Pons (tissue), 1 donor: ENCODE results near the gene OR12D1.
"Not testable (repeated sequence)": the region's sequence is repeated elsewhere in the genome, so short reads cannot be mapped to it uniquely, and the experiment has no call there.

Source experiments
- DNase-seq: peaks from one replicate; pipeline ENCODE4 v3.0.0-alpha.2; 2016; ENCODE audit warnings: low spot score

Gene OR12D1

DNA sequence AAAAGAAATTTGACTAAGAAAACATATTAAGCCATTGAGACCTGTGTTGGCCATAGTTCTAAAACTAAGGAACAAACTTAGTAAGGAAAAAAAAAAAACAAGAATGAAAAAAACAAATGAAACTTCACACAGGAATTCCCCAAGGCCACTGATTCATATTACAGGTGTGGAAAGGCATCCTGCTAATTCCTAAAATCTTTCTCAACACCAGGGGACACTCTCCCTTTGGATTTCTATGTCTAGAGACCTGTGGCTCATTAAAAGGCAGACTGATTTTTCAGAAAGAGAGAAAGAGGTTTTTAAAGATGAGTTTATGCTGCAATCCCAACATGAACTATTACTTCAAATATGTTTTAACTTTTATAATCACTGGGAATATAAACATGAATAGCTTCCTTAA lies at the start of gene OR12D1:
Gene OR12D1 (plus strand): TSS at position 341 of the 400 bp plus-strand sequence.
- no peak for DNase-seq

DNA sequence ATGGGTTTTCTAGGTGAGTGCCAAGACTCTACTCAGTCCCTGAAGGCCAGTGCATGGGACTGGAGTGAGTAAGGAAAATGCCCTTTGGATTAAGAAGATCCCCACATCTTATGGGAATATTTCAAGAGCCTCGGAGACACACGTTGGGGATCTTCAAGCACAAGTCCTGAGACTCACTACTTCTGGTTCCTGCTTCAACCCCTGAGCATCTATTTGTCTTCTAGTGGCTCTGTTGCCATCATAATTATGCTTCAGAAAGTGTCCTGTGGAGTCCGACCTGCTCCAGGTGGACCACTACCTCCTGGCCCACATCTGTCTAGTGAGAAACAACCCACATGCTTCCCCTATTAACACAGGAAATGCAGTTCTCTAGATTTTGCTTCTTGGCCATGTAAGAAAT lies 46.0 kb upstream of the OR12D1 start, which contains the start of gene OR5V1:
Gene OR5V1 (minus strand): TSS at position 101 of the 400 bp plus-strand sequence. CDS start 12,670 bp downstream, outside the sequence.
- DNase-seq = no peak

DNA sequence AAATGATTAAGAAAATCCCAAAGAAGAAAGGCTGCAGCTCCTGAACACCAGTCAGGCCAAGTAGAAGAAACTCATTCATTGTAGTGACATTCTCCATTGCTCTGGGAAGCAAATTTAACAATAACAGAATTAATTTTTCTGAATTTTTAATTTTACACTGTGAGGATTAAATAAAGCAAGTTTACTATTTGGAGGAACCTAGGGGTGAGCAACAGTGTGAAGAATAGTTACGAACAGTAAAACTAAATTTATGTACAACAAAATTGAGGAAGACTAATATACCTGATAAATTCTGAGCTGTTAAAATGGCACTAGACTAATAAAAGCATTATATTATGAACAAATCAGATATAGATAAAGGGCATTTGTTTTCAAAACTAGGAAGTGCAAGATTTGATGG lies 39.5 kb upstream of the OR12D1 start, which contains the start of gene OR12D3:
Gene OR12D3 (minus strand): TSS at position 101 of the 400 bp plus-strand sequence. CDS start 4 bp downstream, at position 97.
- DNase-seq = no peak

DNA sequence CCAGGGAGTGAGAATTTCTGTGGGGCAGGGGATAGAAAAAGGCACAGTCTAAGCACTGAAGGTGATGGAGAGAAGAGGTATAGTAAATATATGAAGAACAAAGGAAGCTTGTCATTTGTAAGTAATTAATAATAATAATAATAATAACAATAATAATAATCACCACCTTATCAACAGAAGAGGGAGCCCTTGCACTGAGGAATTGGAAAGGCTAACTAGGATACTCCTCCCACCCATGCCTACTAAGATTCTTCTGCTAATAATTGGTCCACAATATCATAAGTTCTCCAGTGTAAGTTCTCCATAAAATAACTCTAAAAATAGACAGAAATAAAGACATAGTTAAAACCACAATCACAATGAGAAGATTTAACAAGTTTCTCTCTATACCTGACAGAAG lies 38.7 kb upstream of the OR12D1 start:
- no peak for DNase-seq

DNA sequence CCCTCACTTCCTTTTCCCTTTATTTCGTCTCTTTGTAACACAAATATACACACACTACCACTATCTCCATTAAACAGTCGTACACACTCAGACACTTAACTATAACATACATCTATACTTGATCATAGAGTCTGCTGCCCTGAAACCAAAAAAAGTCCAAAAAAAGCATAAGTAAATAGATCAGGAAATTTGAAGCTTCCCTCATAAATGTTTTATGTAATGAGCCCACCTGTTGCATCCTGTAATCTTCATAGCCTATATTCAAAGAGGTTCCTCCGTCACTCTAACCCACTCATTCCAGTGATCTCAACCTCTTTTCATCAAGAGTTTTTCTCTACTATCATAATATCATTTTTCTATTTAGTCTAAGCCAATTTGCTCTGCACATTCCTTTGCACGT lies 26.2 kb upstream of the OR12D1 start:
- DNase-seq = no peak

DNA sequence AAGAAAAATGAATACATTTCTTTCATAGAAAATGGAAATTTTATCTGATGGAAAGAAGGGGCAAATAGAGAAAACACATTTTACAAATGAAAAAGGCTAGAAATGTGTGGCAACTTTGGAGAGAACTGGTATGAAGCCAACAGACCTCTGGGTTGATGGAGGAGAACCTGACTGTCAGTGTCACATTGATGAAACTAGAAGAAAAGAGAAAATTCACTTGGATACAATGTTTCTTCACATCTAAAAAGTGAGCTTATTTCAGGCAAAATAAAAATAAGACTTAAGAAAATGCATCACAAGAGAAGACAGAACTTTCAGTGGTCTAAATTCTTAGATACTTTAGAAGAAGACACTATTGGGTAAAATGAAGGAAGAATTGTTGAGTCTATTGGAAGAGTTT lies 19.4 kb upstream of the OR12D1 start, which contains the start of gene OR12D2:
Gene OR12D2 (plus strand): TSS at position 301 of the 400 bp plus-strand sequence. CDS start 1,069 bp downstream, outside the sequence.
- DNase-seq = no peak

DNA sequence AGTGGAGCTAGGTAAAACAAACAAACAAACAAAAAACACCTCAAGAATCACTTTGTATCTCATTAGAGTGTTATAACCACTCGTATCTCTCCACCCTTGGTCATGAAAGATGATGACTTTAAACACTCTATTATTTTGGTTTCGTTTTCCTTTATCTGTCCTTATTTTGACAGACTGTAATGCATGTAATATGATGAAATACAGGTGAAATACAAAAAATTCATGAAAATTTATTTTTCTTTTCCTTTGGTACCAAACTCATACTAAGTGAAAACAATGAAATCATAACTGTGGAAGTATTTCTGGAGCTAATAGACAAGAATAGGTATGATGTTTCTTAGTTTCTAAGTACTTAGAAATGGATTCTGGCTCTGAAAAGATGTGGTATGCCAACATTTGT lies 15.2 kb upstream of the OR12D1 start:
- DNase-seq = no peak

DNA sequence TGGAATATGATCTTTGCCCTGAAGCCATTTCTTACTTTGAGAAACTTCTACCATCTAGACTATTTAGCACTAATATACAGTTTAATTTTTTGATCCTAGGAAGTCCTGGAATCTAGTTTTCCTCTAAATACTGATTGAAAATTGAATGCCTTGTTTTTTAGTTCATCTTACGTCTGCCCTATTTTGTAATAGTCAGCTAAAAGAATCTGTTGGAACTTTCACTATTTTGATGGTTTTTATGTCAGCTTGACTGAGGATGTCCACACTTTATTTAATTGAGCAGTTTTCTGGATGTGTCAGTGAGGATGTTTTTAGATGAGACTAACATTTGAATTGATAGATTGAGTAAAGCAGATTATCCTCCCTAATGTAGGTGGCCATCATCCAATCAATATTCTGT lies 10.9 kb upstream of the OR12D1 start:
- no peak for DNase-seq

DNA sequence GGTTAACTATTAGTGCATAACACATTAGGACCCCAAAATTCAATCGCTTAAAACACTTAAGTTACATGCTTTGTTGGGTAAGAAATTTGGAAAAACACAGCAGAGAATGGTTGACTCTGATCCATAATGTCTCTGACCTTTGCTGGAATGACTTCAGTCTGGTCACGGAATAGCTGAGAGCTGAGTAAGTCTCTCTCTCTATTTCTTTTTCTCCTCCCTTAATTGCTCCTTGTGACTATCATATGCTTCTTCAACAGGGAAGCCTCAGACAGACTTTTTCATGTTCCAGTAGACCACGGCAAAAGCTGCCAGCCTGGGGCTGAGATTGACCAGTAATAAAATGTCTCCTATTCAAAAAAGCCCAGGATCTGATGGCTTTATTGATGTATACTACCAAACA lies 4.8 kb downstream of the OR12D1 start:
- DNase-seq = no peak

DNA sequence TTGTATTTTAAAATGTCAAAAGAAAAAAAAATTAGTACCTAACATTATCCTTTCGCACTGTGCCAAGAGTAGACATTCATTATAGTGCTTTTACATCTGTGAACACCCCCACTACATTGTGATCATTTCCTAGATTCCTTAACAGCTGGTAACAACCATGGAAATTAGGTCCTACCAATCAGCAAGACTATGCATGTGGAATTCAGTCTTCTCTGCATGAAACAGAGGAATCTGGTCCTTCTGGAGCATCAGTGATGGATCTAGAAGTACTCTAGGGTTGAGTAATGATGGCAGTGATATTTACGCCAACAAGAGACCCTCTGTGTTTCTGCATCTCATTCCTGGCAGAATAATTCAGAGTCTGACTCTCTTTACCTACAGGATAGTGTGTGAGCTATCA lies 9.4 kb downstream of the OR12D1 start:
- DNase-seq = no peak

DNA sequence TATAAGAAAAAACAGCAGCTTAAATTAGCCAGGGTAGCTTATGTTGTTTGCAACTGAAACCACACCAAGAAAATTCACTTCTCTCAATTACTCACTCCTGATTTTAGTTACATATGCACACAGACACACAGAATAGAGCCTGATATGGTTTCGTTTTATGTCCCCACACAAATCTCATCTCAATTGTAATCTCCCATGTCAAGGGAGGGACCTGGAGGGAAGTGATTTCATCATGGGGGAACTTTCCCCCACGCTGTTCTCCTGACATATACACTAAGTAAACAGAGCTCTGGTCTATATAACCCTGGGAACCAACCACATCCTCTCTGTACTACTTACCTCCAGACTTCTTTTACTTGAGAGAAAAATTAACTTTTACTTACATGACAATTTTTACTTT lies 9.8 kb downstream of the OR12D1 start:
- no peak for DNase-seq

DNA sequence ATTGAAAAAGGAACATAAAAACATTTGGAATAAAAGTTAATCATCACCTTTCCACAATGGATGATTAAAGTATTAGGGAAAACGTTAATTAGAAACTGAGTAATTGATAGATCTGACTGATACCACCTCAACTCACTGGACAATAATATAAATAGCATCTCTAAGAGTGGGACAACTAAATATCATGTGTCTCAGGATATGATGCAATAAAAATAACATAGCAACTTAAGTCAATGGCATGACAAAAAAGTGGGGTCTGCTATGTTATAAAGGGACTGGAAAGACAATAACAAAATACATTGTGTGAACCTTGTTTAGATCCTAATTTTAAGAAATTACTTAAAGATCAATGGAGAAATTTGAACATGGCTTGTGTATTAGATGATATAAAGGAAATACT lies 10.3 kb downstream of the OR12D1 start:
- no peak for DNase-seq

DNA sequence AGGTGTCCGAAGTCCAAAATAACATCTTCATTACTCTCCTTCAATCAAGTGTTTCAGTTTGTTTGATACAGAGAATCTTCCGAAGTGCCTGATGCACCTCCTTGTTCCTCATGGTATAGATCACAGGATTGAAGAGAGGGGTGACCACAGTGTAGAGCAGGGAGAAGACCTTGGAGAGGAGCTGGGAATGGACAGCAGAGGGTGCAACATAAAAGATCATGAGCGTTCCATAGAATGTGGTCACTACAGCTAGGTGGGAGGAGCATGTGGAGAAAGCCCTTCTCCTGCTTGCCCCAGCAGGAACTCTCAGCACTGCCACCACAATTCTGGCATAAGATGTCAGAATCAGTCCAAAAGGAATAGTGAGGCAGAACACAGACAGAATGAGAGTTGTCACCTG lies 11.9 kb downstream of the OR12D1 start:
- no peak for DNase-seq

DNA sequence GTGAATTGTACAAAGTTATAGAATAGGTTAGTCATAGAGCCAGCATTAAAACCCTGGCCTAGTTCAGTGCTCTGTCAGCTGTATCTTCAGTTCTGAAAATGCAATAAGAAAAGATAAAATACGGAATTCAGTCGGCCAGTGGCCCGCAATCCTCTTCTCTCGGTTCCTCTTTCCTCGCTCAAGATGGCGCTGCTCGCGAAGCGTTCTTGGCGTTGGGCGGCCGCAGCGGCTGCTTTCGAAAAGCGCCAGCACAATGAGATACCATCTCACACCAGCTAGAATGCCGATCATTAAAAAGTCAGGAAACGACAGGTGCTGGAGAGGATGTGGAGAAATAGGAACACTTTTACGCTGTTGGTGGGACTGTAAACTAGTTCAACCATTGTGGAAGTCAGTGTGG lies 22.0 kb downstream of the OR12D1 start:
- not testable (repeated sequence) for DNase-seq

DNA sequence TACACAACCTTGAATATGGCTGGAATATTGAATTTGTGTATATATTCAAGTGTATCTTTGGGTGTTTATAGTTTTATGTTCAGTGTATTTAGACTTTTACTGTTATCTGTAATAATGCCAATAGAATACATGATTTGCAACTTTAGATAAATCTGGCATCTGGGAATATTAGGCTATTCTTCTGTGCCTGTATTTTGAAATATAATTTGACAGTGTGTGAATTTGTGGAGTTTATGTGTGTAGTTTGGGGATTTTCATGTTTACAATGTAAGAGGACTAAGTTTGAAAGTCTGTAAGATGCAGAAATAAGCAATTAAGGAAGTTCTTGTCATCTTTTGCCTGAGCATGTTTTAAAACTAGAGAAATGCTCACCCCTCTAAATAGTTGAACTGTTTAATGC lies 24.3 kb downstream of the OR12D1 start, which contains the start of gene OR10C1:
Gene OR10C1 (plus strand): TSS at position 301 of the 400 bp plus-strand sequence. CDS start 710 bp downstream, outside the sequence.
- no peak for DNase-seq

DNA sequence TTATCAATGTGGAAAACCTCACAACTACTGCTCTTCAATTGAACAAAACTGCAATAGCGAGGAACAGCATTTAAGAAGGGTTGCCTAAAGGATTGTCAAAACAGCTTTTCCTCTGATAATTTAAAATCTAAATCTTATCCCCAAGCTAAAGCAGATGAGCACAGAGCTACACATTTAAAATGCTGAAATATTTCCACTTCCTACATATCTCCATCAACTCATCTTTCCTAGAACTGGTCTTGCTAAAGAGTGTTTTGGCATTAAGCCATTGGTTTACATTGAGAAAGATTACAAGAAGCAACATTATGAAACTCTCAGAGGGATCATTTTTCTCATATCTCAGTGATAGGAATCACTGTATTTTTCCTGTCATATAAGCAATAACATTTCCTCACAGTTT lies 28.0 kb downstream of the OR12D1 start:
- no peak for DNase-seq

DNA sequence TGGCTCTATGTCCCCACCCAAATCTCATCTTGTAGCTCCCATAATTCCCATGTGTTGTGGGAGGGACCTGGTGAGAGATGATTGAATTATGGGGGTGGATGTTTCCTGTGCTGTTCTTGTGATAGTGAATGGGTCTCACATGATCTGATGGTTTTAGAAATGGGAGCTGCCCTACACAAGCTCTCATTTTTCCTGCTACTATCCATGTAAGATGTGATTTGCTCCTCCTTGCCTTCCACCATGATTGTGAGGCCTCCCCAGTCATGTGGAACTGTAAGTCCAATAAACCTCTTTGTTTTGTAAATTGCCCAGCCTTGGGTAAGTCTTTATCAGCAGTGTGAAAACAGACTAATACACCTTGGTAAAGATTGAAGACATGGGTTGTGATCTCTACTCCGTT lies 29.3 kb downstream of the OR12D1 start:
- not testable (repeated sequence) for DNase-seq

DNA sequence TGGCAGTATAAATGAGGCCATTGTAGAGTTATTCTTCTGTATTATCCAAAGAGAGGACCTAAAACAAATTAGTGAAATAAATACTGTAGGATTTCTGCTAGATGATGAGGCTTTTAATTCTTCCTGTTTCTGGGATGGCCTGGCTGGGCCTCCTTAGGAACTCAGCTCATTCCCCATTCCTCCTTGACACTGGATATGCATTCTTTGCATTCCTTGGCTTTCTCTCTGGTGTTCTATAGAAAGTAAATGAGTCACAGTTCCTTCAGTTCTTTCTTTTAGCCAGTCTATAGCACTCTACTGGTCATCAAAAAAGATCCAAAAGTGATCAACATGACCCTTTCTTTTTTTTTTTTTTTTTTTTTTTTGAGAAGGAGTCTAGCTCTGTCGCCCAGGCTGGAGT lies 32.9 kb downstream of the OR12D1 start:
- DNase-seq = no peak

DNA sequence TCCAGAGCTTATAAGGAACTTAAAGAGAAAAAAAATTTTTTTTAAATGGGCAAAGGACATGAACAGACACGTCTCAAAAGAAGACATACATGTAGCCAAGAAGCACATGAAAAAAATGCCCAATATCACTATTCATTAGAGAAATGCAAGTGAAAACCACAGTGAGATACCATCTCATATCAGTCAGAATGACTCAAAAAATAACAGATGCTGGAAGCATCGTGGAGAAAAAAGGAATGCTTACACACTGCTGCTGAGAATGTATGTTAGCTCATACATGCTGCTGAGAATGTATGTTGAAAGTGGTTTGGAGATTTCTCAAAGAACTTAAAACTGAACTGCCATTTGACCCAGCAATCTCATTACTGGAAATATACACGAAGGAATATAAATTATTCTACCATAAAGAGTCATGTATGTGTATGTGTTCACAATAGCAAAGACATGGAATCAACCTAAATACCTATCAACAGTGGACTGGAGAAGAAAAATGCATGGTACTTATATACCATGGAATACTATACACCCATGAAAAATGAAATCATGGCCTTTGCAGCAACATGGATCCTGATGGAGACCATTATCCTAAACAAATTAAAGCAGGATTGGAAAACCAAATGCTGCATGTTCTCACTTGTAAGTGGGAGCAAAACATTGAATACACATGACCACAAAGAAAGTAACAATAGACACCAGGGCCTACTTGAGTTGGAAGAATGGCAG lies 36.9 kb downstream of the OR12D1 start:
- DNase-seq = no peak

DNA sequence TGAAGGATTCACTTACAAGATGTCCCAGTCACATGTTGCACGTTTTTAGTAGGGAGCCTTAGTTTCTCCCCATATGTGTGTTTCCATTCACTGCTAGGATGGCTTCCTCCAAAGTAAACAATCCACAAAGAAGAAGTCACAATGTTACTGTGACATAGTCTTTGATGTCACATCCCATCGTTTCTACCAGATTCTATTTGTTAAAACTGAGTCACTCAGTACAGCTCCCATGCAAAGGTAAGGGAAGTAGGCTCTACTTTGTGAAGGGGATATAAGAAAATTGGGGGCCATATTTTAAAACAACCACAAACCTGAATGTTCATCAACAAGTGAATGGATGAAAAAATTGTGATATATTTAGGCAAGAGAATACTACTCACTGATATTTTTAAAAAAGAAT lies 42.2 kb downstream of the OR12D1 start, which contains the start of the genes OR11A1 and OR2H1:
Gene OR11A1 (minus strand): TSS at position 101 of the 400 bp plus-strand sequence. CDS start 29,430 bp downstream, outside the sequence.
Gene OR2H1 (plus strand): TSS at position 185 of the 400 bp plus-strand sequence. CDS start 4,615 bp downstream, outside the sequence.
- no peak for DNase-seq

DNA sequence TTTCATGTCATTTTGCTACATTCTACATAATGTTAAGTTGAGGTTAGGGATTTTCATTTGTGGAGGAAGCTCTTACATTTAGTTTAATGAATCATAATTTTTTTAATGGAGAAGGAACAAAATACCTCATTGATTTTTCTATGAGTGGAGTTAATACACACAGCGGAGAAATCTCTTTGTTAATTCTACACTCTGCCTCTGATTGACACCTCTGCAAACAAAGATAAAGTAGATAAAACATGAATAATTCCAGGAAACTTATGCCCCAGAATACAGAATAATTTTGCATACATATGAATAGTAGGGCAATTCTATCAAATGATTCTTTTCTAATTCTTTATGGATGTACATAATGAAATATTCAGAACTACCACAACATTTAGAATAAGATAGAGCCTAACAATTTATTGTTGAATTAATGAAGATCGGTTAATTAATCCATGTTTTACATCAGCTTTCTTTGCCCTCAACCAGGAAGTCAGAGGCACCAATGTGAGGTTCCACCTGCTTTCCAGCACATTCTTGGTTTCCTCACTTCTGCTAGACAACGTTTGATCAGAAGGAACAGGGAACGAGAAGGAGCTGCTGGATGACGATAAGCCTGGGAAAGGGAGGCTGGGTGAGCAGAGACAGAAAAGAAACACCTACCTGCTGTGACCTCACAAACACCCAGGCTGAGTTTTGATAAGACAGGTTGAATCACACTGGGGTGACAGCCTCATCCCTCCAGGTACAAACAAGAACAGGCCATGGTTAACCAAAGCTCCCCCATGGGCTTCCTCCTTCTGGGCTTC lies 46.5 kb downstream of the OR12D1 start:
- DNase-seq = no peak

DNA sequence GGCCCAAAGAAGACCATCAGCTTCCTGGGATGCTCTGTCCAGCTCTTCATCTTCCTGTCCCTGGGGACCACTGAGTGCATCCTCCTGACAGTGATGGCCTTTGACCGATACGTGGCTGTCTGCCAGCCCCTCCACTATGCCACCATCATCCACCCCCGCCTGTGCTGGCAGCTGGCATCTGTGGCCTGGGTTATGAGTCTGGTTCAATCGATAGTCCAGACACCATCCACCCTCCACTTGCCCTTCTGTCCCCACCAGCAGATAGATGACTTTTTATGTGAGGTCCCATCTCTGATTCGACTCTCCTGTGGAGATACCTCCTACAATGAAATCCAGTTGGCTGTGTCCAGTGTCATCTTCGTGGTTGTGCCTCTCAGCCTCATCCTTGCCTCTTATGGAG lies 47.3 kb downstream of the OR12D1 start:
- DNase-seq = no peak

DNA sequence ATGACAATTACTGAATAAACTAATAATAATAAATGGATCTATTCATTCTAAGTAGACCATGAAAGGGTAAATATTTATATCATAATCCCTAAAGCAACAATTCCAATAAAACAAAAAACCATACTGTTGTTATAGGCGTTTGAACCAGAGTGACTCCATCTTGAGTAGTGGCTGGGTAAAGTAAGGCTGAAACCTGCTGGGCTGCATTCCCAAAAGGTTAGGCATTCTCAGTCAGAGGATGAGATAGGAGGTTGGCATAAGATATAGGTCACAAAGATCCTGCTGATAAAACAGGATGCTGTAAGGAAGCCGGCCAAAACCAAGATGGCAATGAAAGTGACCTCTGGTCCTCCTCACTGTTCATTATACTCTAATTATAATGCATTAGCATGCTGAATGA lies 50.6 kb downstream of the OR12D1 start:
- no peak for DNase-seq
